B cell (primary cell): ENCODE measurements around the gene MROH7. TPM values are rescaled to one million over a fixed set of nuclear protein-coding genes. Genes with fewer than 3 reads are reported as not detected.
"Not testable (repeated sequence)": the region's sequence is repeated elsewhere in the genome, so short reads cannot be mapped to it uniquely, and the experiment has no call there.

Experiments
- ATAC-seq: fragments of 200-7000 bp; cut with Tn5 transposase; one replicate; pipeline ENCODE4 v1.10.0; 2021; ENCODE audit warnings: low read depth, mild to moderate bottlenecking, moderate number of reproducible peaks, moderate library complexity
- CTCF ChIA-PET: fragments of 350-600 bp; sonication (Branson Sonifier 250); formaldehyde crosslinking; loops from one replicate; lab custom pipeline; 2021; ENCODE audit warnings: antibody characterized with exemption, inconsistent platforms; lab: Charles Lee
- POLR2A ChIA-PET: fragments of 350-600 bp; sonication (Branson Sonifier 250); formaldehyde crosslinking; loops from one replicate; lab custom pipeline; 2021; ENCODE audit warnings: antibody characterized with exemption; lab: Charles Lee
- DNase-seq: peaks from one replicate; pipeline ENCODE4 v3.0.0; 2013
- H2AFZ ChIP-seq: 2 replicates; pipeline ENCODE4 v1.6.1; 2012; ENCODE audit warnings: mild to moderate bottlenecking, low read depth, low read length; ENCODE audit not compliant: insufficient read depth, poor library complexity, severe bottlenecking
- H3K27ac ChIP-seq, 2 donors: 1 replicate in 1 of 2; 2 replicates in 1 of 2; pipeline ENCODE4 v1.5.1; 2012 to 2013; ENCODE audit warnings: low read length in 2 of 2, mild to moderate bottlenecking in 2 of 2, moderate library complexity in 1 of 2
- H3K27me3 ChIP-seq, 4 experiments: fragments of 200-600 bp in 1 of 4; sonication (generic) in 1 of 4; replicated peaks in 1 of 4; 1 replicate in 2 of 4; 2 replicates in 2 of 4; pipeline versions ENCODE4 v1.6.1 to v1.7.0; 2013 to 2016; ENCODE audit warnings: low read length in 3 of 4, mild to moderate bottlenecking in 2 of 4, mixed read lengths in 1 of 4, moderate library complexity in 1 of 4; ENCODE audit not compliant: insufficient read depth in 4 of 4, control insufficient read depth in 3 of 4; ENCODE audit errors: control extremely low read depth in 1 of 4
- H3K36me3 ChIP-seq, 2 experiments: replicated peaks in 1 of 2; 1 replicate in 1 of 2; 2 replicates in 1 of 2; pipeline versions ENCODE4 v1.6.1 to v1.7.1; 2013; ENCODE audit warnings: low read length in 1 of 2; ENCODE audit not compliant: insufficient read depth in 2 of 2, control insufficient read depth in 1 of 2; ENCODE audit errors: control extremely low read depth in 1 of 2, extremely low read depth in 1 of 2
- H3K4me1 ChIP-seq, 2 donors: fragments of 200-600 bp in 1 of 2; sonication (generic) in 1 of 2; 1 replicate in 1 of 2; 2 replicates in 1 of 2; pipeline versions ENCODE4 v1.5.1 to v1.6.1; 2013 to 2017; ENCODE audit warnings: low read length in 2 of 2; ENCODE audit not compliant: control insufficient read depth in 2 of 2, insufficient read depth in 2 of 2
- H3K4me2 ChIP-seq: replicated peaks from 2 replicates; pipeline ENCODE3; 2012; ENCODE audit warnings: mild to moderate bottlenecking, low read depth, low read length; ENCODE audit not compliant: poor library complexity, severe bottlenecking
- H3K4me3 ChIP-seq, 5 experiments: fragments of 200-600 bp in 1 of 5; sonication (generic) in 1 of 5; 1 replicate in 3 of 5; 2 replicates in 2 of 5; pipeline versions ENCODE4 v1.5.1 to v1.7.0; 2011 to 2016; ENCODE audit warnings: low read length in 4 of 5, mild to moderate bottlenecking in 4 of 5, low read depth in 2 of 5, control low read depth in 1 of 5, moderate library complexity in 1 of 5; ENCODE audit not compliant: insufficient read depth in 1 of 5; ENCODE audit errors: control extremely low read depth in 1 of 5, extremely low read depth in 1 of 5
- H3K79me2 ChIP-seq: fragments of 200-600 bp; sonication (generic); one replicate; pipeline ENCODE4 v1.6.0; 2016; ENCODE audit warnings: low read length; ENCODE audit not compliant: control insufficient read depth, insufficient read depth
- H3K9ac ChIP-seq: fragments of 200-600 bp; sonication (generic); 2 replicates; pipeline ENCODE4 v1.6.1; 2017; ENCODE audit warnings: mild to moderate bottlenecking, low read length, moderate library complexity
- H3K9me3 ChIP-seq, 3 donors: one replicate each; pipeline versions ENCODE4 v1.6.1 to v1.7.1; 2013; ENCODE audit warnings: low read length in 2 of 3; ENCODE audit not compliant: control insufficient read depth in 2 of 3, insufficient read depth in 1 of 3; ENCODE audit errors: control extremely low read depth in 1 of 3
- H4K20me1 ChIP-seq: 2 replicates; pipeline ENCODE4 v1.6.0; 2012; ENCODE audit warnings: mild to moderate bottlenecking, low read length; ENCODE audit not compliant: insufficient read depth, control insufficient read depth, poor library complexity, severe bottlenecking
- H3K27ac Mint-ChIP-seq: one replicate; pipeline ENCODE4 v1.8.0; 2021; ENCODE audit warnings: mixed read lengths
- H3K27me3 Mint-ChIP-seq: one replicate; pipeline ENCODE4 v1.8.0; 2021; ENCODE audit warnings: mixed read lengths
- H3K4me1 Mint-ChIP-seq: one replicate; pipeline ENCODE4 v1.8.0; 2021; ENCODE audit warnings: mixed read lengths
- H3K4me3 Mint-ChIP-seq: one replicate; pipeline ENCODE4 v1.8.0; 2021; ENCODE audit warnings: mixed read lengths
- H3K9me3 Mint-ChIP-seq: one replicate; pipeline ENCODE4 v1.8.0; 2022; ENCODE audit warnings: mixed read lengths; ENCODE audit not compliant: insufficient read depth
- EZH2 ChIP-seq: IDR thresholded peaks from 2 replicates; pipeline ENCODE4 v1.6.1; 2012; ENCODE audit warnings: borderline replicate concordance, low read depth, mild to moderate bottlenecking, moderate library complexity, low read length; ENCODE audit not compliant: insufficient read depth, poor library complexity, severe bottlenecking
- WGBS: methylation state at CpG from one replicate; pipeline ENCODE4 v1.1.5; 2013; ENCODE audit warnings: missing lambda C conversion rate; ENCODE audit not compliant: insufficient coverage; 5-methylcytosine and 5-hydroxymethylcytosine counted together
- intact Hi-C: fragments of 100-400 bp; cut with micrococcal nuclease; formaldehyde crosslinking; loops from one replicate; pipeline ENCODE4 v1.10.0; 2022
- polyA plus RNA-seq: library from polyadenylated mRNA; depleted of rRNA; stranded (reverse); fragments of >200 nt; gene quantifications from 2 replicates; pipeline ENCODE4 v1.2.3, GENCODE V29; 2012
- total RNA-seq, 2 donors: library from RNA; stranded (reverse); fragments of 120-200 nt in 1 of 2; gene quantifications; 1 replicate in 1 of 2; 2 replicates in 1 of 2; pipeline versions ENCODE4 v1.2.3 to v1.2.4, GENCODE V29; 2013 to 2022
- TF ChIP-seq, protein P1 (sequence below): fragments of 200-600 bp; IDR thresholded peaks from one replicate; pipeline ENCODE4 v1.8.0; 2022; ENCODE audit warnings: antibody characterized with exemption, mild to moderate bottlenecking

The MROH7 gene
- total and polyA plus RNA-seq, 2 donors (not counting 1 experiment from before 2014, with no cell fraction given), result not detected

DNA sequence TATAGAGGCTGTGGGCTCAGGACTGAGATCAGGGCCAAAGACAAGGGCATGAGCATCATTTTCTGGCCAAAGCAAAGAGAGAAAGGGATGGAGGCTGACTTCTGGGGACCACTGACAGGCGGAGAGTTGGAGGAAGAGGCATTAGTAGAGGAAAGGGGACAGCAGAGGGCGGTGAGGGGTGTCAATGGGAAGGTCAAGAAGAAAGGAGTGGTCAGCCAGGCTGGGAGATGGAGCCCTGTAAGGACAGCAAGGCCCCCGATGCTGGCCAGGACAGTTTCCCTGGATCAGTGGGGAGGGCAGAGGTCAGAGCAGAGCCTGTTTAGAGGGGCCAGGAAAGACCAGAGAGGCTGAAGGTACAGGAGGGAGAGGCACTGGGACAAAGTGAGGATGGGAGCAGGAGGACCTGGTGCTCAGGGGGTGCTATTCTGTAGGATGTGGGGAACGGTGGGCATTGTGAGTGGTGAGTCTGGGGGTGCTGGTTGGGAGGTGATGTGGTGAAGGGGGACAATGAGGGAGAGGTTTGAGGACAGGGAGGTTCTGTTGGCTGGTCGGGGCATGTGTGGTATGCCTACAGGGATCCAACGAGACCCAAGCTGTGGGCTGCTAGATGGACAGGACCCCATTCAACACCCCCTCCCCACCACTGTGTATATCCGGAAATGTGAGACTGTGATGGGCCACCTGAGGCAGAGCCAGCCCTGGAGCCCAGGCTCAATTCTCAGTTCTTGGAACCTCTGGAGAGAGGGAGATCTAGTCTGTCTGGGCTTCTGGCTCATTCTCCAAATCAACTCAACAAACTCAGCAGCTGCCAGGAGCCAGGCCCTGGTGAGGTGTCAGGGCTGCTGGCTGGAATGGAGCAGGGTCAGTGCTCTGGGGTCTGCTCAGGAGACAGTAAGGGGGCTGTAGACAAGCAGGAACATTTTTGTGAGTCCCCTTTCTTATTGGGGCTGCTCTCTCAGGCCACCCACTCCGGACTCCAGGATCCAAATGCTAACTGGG is 16.8 kb upstream of the MROH7 start:
- Histone ChIP-seq H3K9ac (no peak overlapping the region), H3K4me2 (no peak overlapping the region), H3K79me2 (no peaks in the 10 kb centered on the region), H3K27me3 (no peaks in the 10 kb centered on the region), H3K4me1 (no peaks in the 10 kb centered on the region), H2AFZ (no peak overlapping the region), H3K9me3 (no peaks in the 10 kb centered on the region), H3K4me3 (no peak overlapping the region), H4K20me1 (no peaks in the 10 kb centered on the region), H3K36me3 (no peaks in the 10 kb centered on the region), H3K27ac (no peak overlapping the region)
- H3K9me3 Mint-ChIP-seq, result no peaks in the 10 kb centered on the region
- no peak for TF ChIP-seq EZH2
- TF ChIP-seq, protein P1, sequence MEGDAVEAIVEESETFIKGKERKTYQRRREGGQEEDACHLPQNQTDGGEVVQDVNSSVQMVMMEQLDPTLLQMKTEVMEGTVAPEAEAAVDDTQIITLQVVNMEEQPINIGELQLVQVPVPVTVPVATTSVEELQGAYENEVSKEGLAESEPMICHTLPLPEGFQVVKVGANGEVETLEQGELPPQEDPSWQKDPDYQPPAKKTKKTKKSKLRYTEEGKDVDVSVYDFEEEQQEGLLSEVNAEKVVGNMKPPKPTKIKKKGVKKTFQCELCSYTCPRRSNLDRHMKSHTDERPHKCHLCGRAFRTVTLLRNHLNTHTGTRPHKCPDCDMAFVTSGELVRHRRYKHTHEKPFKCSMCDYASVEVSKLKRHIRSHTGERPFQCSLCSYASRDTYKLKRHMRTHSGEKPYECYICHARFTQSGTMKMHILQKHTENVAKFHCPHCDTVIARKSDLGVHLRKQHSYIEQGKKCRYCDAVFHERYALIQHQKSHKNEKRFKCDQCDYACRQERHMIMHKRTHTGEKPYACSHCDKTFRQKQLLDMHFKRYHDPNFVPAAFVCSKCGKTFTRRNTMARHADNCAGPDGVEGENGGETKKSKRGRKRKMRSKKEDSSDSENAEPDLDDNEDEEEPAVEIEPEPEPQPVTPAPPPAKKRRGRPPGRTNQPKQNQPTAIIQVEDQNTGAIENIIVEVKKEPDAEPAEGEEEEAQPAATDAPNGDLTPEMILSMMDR, result no peak
- WGBS, result 88% methylated on average over 4 of the region's 8 CpGs
- H3K4me3 Mint-ChIP-seq, result no peak overlapping the region
- DNase-seq, result no peak
- H3K4me1 Mint-ChIP-seq, result no peaks in the 10 kb centered on the region
- intact Hi-C loops, result no loop called here
- ChIA-PET CTCF (no interaction called here), POLR2A (no interaction called here)
- H3K27me3 Mint-ChIP-seq, result peaks cover 12% of the 10 kb centered on the region
- H3K27ac Mint-ChIP-seq, result no peak overlapping the region
- ATAC-seq, result no peak

DNA sequence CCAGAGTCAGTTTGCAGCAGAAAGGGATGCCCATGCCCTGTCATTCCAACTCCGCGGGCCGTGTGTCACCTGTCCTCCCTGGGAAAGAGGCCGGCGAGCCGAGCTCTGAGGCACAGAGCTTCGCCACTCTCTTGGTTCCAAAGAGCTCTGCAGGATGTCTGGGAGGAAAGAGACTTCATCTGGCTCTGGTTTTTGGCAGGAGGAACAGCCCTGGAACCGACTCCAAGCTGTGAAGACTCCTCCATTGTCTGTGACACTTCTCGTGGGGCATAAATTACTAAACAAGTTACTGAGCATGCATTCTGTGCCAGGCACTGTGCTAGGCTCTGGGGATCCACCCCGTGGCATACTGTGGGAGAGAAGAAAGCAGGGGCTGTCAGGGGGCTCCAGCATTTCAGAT is 14.4 kb upstream of the MROH7 start:
- Mint-ChIP-seq H3K4me1 (no peaks in the 10 kb centered on the region), H3K9me3 (peaks cover 3% of the 10 kb centered on the region), H3K4me3 (no peak overlapping the region), H3K27ac (no peak overlapping the region), H3K27me3 (peaks cover 16% of the 10 kb centered on the region)
- Histone ChIP-seq H4K20me1 (no peaks in the 10 kb centered on the region), H3K27ac (no peak overlapping the region), H3K4me1 (no peaks in the 10 kb centered on the region), H2AFZ (no peak overlapping the region), H3K4me2 (no peak overlapping the region), H3K36me3 (no peaks in the 10 kb centered on the region), H3K9me3 (no peaks in the 10 kb centered on the region), H3K27me3 (no peaks in the 10 kb centered on the region), H3K4me3 (no peak overlapping the region), H3K79me2 (no peaks in the 10 kb centered on the region), H3K9ac (no peak overlapping the region)
- ATAC-seq, result no peak
- intact Hi-C loops, result no loop called here
- DNase-seq, result no peak
- ChIA-PET CTCF (no interaction called here), POLR2A (no interaction called here)
- WGBS, result 88% methylated on average over 9 of the region's 10 CpGs
- TF ChIP-seq EZH2, result no peak
- TF ChIP-seq, protein P1, result no peak

GRCh38 chr1:54635804-54636203 is 5.8 kb upstream of the MROH7 start:
- H3K4me3 Mint-ChIP-seq, H3K79me2 ChIP-seq, DNase-seq, H3K4me1 ChIP-seq, H3K9me3 Mint-ChIP-seq, H3K27me3 ChIP-seq, H3K4me2 ChIP-seq, H3K4me1 Mint-ChIP-seq, H3K27ac ChIP-seq, H3K9me3 ChIP-seq, H4K20me1 ChIP-seq, H3K36me3 ChIP-seq, ATAC-seq, POLR2A ChIA-PET, H2AFZ ChIP-seq, CTCF ChIA-PET, H3K4me3 ChIP-seq, H3K27ac Mint-ChIP-seq, H3K9ac ChIP-seq, intact Hi-C loops: not testable (repeated sequence)
- WGBS, result 88% methylated on average over 2 of the region's 7 CpGs
- H3K27me3 Mint-ChIP-seq, result peaks cover 29% of the 10 kb centered on the region
